Bronchial epithelial cell (primary cell): ENCODE results near the gene TTC31. TPM values are rescaled to one million over a fixed set of nuclear protein-coding genes. Genes with fewer than 3 reads are reported as not detected.
"Not testable (repeated sequence)": the region's sequence is repeated elsewhere in the genome, so short reads cannot be mapped to it uniquely, and the experiment has no call there.

Source experiments
- DNase-seq: peaks from one replicate; pipeline ENCODE4 v3.0.0-alpha.2; 2010; ENCODE audit warnings: low read depth
- FAIRE-seq: peaks from 2 replicates; lab custom pipeline; 2011; peaks lifted over from hg19 to GRCh38; lab: Jason Lieb, UNC
- H3K27me3 ChIP-seq: 2 replicates; pipeline ENCODE4 v1.5.1; 2011; ENCODE audit warnings: low read length; ENCODE audit not compliant: control insufficient read depth, insufficient read depth
- H3K36me3 ChIP-seq: 2 replicates; pipeline ENCODE4 v1.5.1; 2011; ENCODE audit warnings: low read length; ENCODE audit not compliant: control insufficient read depth, insufficient read depth
- H3K4me3 ChIP-seq: 2 replicates; pipeline ENCODE4 v1.5.1; 2011; ENCODE audit warnings: mild to moderate bottlenecking, low read depth, low read length, control low read depth
- CTCF ChIP-seq: IDR thresholded peaks from 2 replicates; pipeline ENCODE4 v1.5.1; 2011; ENCODE audit warnings: mild to moderate bottlenecking, moderate library complexity, low read length, control low read depth, inconsistent platforms; ENCODE audit not compliant: insufficient read depth, severe bottlenecking
- total RNA-seq: library from RNA; depleted of rRNA; stranded (reverse); fragments of >200 nt; gene quantifications from 2 replicates; pipeline ENCODE4 v1.2.1, GENCODE V29; 2014

Gene TTC31
- total RNA-seq, 1 donor from 2014 or later = 5.8 TPM

DNA sequence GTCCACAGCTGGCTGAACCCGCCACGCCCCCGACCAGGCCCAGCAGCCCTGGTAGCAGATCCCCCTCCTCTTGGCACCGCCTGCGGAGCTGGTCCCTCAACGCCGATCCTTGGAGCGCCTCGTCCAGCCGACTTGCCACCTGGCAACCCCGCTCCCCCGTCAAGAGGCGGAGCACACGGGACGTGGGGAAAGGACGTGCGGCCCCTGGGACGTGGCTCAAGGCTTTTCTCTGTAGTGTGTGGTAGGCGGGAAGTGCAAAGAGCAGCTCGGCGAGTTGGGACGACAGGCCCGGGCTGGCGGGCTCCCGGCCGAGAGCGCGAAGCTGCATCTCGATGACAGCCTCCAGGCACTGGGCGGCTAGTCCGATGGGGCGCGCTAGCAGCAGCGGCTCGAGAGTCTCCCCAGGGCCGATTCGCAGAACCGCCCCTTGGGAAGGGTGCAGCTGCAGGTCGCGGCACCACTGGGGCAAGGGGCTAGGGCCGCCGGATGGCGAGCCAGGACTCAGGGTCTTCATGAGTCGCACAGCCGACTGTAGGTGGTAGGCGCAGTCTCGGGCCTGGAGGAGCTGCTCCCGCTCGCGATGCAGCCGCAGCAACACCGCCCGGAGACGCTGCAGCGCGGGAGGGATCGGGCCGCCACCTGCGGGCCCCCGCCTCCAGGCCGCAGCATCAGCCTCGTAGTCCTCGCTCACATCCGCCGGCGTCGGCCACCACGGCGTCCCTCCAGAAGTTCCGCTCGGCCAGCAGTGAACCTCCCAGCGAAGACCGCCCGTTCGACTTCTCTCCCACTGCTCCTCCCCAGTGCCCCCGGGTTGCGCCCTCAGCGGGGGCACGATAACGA is 700 bp upstream of the TTC31 start:
- TF ChIP-seq CTCF = no peak
- peaks cover 6% of the 10 kb centered on the region for H3K36me3 ChIP-seq
- peak overlapping the region; percentile 91 for H3K4me3 ChIP-seq
- DNase-seq (peak; percentile 22), FAIRE-seq (no peak)
- H3K27me3 ChIP-seq = no peaks in the 10 kb centered on the region

- not testable (repeated sequence) for H3K27me3 ChIP-seq, FAIRE-seq, DNase-seq, H3K36me3 ChIP-seq
- peak overlapping the region; percentile 91 for H3K4me3 ChIP-seq
Observed at GRCh38 chr2:74483675-74484164, 839 bp downstream of the TTC31 start.

DNA sequence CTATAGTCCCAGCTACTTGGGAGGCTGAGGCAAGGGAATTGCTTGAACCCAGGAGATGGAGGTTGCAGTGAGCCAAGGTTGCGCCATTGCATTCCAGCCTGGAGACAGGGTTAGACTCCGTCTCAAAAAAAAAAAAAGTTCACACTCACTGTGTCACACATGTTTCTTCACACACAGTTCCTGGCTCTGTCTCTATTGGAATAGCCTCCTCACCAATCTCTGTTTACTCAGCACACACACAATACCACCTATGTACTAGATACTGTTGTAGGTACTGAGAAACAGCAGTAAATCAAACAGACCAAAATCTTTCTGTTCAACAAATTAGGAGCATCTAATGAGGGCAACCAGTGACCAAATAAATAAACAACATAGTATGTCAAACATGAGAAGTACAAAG is 3.3 kb downstream of the TTC31 start:
- no peaks in the 10 kb centered on the region for H3K27me3 ChIP-seq
- peaks cover 6% of the 10 kb centered on the region for H3K36me3 ChIP-seq
- FAIRE-seq = no peak
- TF ChIP-seq CTCF = no peak
- no peak overlapping the region for H3K4me3 ChIP-seq
- no peak for DNase-seq

GRCh38 chr2:74488643-74489481 is 6.0 kb downstream of the TTC31 start:
- H3K36me3 ChIP-seq = peaks cover 14% of the 10 kb centered on the region
- FAIRE-seq = no peak
- no peak for DNase-seq

GRCh38 chr2:74489906-74490305 is 7.0 kb downstream of the TTC31 start:
- Histone ChIP-seq H3K4me3 (no peak overlapping the region), H3K36me3 (peaks cover 15% of the 10 kb centered on the region), H3K27me3 (no peaks in the 10 kb centered on the region)
- no peak for DNase-seq
- FAIRE-seq = no peak
- TF ChIP-seq CTCF = no peak

More at GRCh38 chr2:74488643-74489481, 6.0 kb downstream of the TTC31 start:
- Histone ChIP-seq H3K4me3 (no peak overlapping the region), H3K27me3 (no peaks in the 10 kb centered on the region)
- no peak for TF ChIP-seq CTCF
